Kidney (tissue), 14 donors: ENCODE results near the gene MYO5A. TPM values are rescaled to one million over a fixed set of nuclear protein-coding genes. Genes with fewer than 3 reads are reported as not detected.
"Not testable (repeated sequence)": the region's sequence is repeated elsewhere in the genome, so short reads cannot be mapped to it uniquely, and the experiment has no call there.

Experiments
- DNase-seq, 5 donors: peaks; one replicate each; pipeline ENCODE4 v3.0.0-alpha.2; 2013 to 2020
- FAIRE-seq: peaks from 2 replicates; lab custom pipeline; 2012; peaks lifted over from hg19 to GRCh38; lab: Jason Lieb, UNC
- H3K27ac ChIP-seq, 2 donors: one replicate each; pipeline ENCODE4 v1.7.0; 2013; ENCODE audit warnings: low read depth in 2 of 2, low read length in 2 of 2, inconsistent platforms in 1 of 2
- H3K27me3 ChIP-seq: one replicate; pipeline ENCODE4 v1.7.1; 2013; ENCODE audit warnings: low read length, inconsistent platforms; ENCODE audit not compliant: control insufficient read depth, insufficient read depth
- H3K36me3 ChIP-seq, 3 donors: one replicate each; pipeline versions ENCODE4 v1.7.0 to v1.7.1; 2013; ENCODE audit warnings: low read length in 3 of 3, control low read depth in 1 of 3, inconsistent platforms in 1 of 3; ENCODE audit not compliant: insufficient read depth in 3 of 3, control insufficient read depth in 2 of 3
- H3K4me1 ChIP-seq, 3 donors: one replicate each; pipeline versions ENCODE4 v1.7.0 to v1.7.1; 2013; ENCODE audit warnings: low read length in 3 of 3, inconsistent platforms in 1 of 3, low read depth in 1 of 3; ENCODE audit not compliant: control insufficient read depth in 2 of 3, insufficient read depth in 2 of 3
- H3K4me3 ChIP-seq, 3 donors: one replicate each; pipeline versions ENCODE4 v1.7.0 to v1.8.1; 2013; ENCODE audit warnings: low read length in 3 of 3, control low read depth in 1 of 3, inconsistent platforms in 1 of 3
- H3K9ac ChIP-seq, 3 donors: one replicate each; pipeline versions ENCODE4 v1.7.0 to v1.7.1; 2013; ENCODE audit warnings: low read length in 3 of 3, control low read depth in 1 of 3, inconsistent platforms in 1 of 3
- H3K9me3 ChIP-seq, 3 donors: one replicate each; pipeline versions ENCODE4 v1.7.0 to v1.7.1; 2013; ENCODE audit warnings: low read length in 3 of 3, control low read depth in 1 of 3, inconsistent platforms in 1 of 3; ENCODE audit not compliant: control insufficient read depth in 2 of 3, insufficient read depth in 1 of 3
- CTCF ChIP-seq: IDR thresholded peaks from 3 replicates; pipeline ENCODE4 v1.5.1; 2012; ENCODE audit warnings: mild to moderate bottlenecking, moderate library complexity, borderline replicate concordance; ENCODE audit not compliant: insufficient read depth; ENCODE audit errors: extremely low read depth
- intact Hi-C: fragments of 100-400 bp; cut with DNase I; formaldehyde crosslinking; loops from one replicate; pipeline ENCODE4 v1.11.1; 2022
- polyA plus RNA-seq: library from polyadenylated mRNA; stranded (reverse); fragments of 350-450 nt; fragmentation: Illumina TruSeq; extraction: RNeasy Lipid Tissue Mini Kit (QIAGEN cat#74804); gene quantifications from one replicate; pipeline ENCODE4 v1.2.3, GENCODE V29; 2014; ENCODE audit warnings: low read depth, low replicate concordance; ENCODE audit not compliant: insufficient read depth
- total RNA-seq: library from RNA; stranded (reverse); fragmentation: NEBNext Ultra II Directional; extraction: Animal tissue kit (Norgen Biotek cat#: 25700); gene quantifications from one replicate; pipeline ENCODE4 v1.2.1, GENCODE V29; 2021
- donor health status: control.
- donor health status: control.
- donor health status: control.
- donor health status: control.
- donor health status: control.
- donor health status: DM: yes; HTN: yes; CAD: no.
- donor health status: Normal renal cell carcinoma (clear cell type).

MYO5A gene
- total and polyA plus RNA-seq, 2 donors from 2014 or later = 3.5 to 32.9 TPM

GRCh38 chr15:52557274-52557641 lies 28.6 kb upstream of the MYO5A start:
- FAIRE-seq = no peak
- H3K4me1 ChIP-seq = peaks cover 0 to 13% (median 3%) of the 10 kb centered on the region in 3 donors
- no peak for TF ChIP-seq CTCF
- no peak overlapping the region for H3K4me3 ChIP-seq
- intact Hi-C loops = no loop called here
- no peaks in the 10 kb centered on the region for H3K9me3 ChIP-seq
- no peak for DNase-seq
- H3K9ac ChIP-seq = no peak overlapping the region
- no peak overlapping the region for H3K27ac ChIP-seq
- H3K36me3 ChIP-seq = no peaks in the 10 kb centered on the region
- H3K27me3 ChIP-seq = no peaks in the 10 kb centered on the region

GRCh38 chr15:52556524-52557273 lies 28.0 kb upstream of the MYO5A start:
- H3K27ac ChIP-seq = no peak overlapping the region
- H3K36me3 ChIP-seq = peaks cover 0 to 1% (median under 1%) of the 10 kb centered on the region in 3 donors
- H3K27me3 ChIP-seq = no peaks in the 10 kb centered on the region
- peaks cover 0 to 13% (median 3%) of the 10 kb centered on the region in 3 donors for H3K4me1 ChIP-seq
- intact Hi-C loops = no loop called here
- no peak for FAIRE-seq
- H3K9ac ChIP-seq = no peak overlapping the region
- no peak overlapping the region for H3K4me3 ChIP-seq
- TF ChIP-seq CTCF = no peak
- DNase-seq = no peak
- no peaks in the 10 kb centered on the region for H3K9me3 ChIP-seq

GRCh38 chr15:52552303-52552702 lies 23.6 kb upstream of the MYO5A start:
- H3K27ac ChIP-seq = no peak overlapping the region
- FAIRE-seq = no peak
- TF ChIP-seq CTCF = no peak
- no peaks in the 10 kb centered on the region for H3K4me1 ChIP-seq
- no peak overlapping the region for H3K4me3 ChIP-seq
- no peak overlapping the region for H3K9ac ChIP-seq
- DNase-seq = no peak
- no peaks in the 10 kb centered on the region for H3K9me3 ChIP-seq
- intact Hi-C loops = no loop called here
- peaks cover 2 to 11% (median 9%) of the 10 kb centered on the region in 3 donors for H3K36me3 ChIP-seq
- H3K27me3 ChIP-seq = no peaks in the 10 kb centered on the region

- peaks cover 2 to 11% (median 10%) of the 10 kb centered on the region in 3 donors for H3K36me3 ChIP-seq
- no peak for FAIRE-seq
- intact Hi-C loops = no loop called here
- no peaks in the 10 kb centered on the region for H3K9me3 ChIP-seq
- peak in 2 of 5 donors; percentile 21 to 34 for DNase-seq
- no peaks in the 10 kb centered on the region for H3K27me3 ChIP-seq
- no peak overlapping the region for H3K27ac ChIP-seq
- no peak for TF ChIP-seq CTCF
- no peaks in the 10 kb centered on the region for H3K4me1 ChIP-seq
- H3K4me3 ChIP-seq = no peak overlapping the region
- H3K9ac ChIP-seq = no peak overlapping the region
These were observed 23.1 kb upstream of the MYO5A start for GRCh38 chr15:52551762-52552161.

GRCh38 chr15:52551186-52551585 lies 22.5 kb upstream of the MYO5A start:
- not testable (repeated sequence) for H3K27me3 ChIP-seq
- peaks cover 2 to 16% (median 15%) of the 10 kb centered on the region in 3 donors for H3K36me3 ChIP-seq

More at GRCh38 chr15:52551186-52551585, 22.5 kb upstream of the MYO5A start:
- FAIRE-seq, H3K9me3 ChIP-seq, H3K27ac ChIP-seq, DNase-seq, H3K4me3 ChIP-seq, H3K4me1 ChIP-seq, H3K9ac ChIP-seq, intact Hi-C loops: not testable (repeated sequence)
